Stomach (tissue), 9 donors: ENCODE results near the gene ZNF516. TPM values are rescaled to one million over a fixed set of nuclear protein-coding genes. Genes with fewer than 3 reads are reported as not detected.
A peak's percentile ranks its signal among the peaks of the same experiment; 100 is the strongest.

ENCODE experiments used
- DNase-seq, 2 donors: peaks; one replicate each; pipeline versions ENCODE4 v3.0.0 to v3.0.0-alpha.2; 2013 to 2019
- H3K27ac ChIP-seq, 5 donors: fragments of 200-600 bp in 4 of 5; sonication (generic) in 4 of 5; one replicate each; pipeline ENCODE4 v1.5.1; 2013 to 2019; ENCODE audit warnings: mild to moderate bottlenecking in 1 of 5, moderate library complexity in 1 of 5
- H3K27me3 ChIP-seq, 3 donors: fragments of 200-600 bp; sonication (generic); one replicate each; pipeline ENCODE4 v1.5.1; 2017 to 2019; ENCODE audit warnings: mixed run types in 1 of 3
- H3K36me3 ChIP-seq, 4 donors: fragments of 200-600 bp; sonication (generic); 1 replicate in 3 of 4; 2 replicates in 1 of 4; pipeline ENCODE4 v1.5.1; 2016 to 2019
- H3K4me1 ChIP-seq, 4 donors: fragments of 200-600 bp; sonication (generic); one replicate each; pipeline ENCODE4 v1.5.1; 2016 to 2019
- H3K4me3 ChIP-seq, 4 donors: fragments of 200-600 bp; sonication (generic) in 3 of 4; one replicate each; pipeline ENCODE4 v1.5.1; 2016 to 2019; ENCODE audit warnings: mild to moderate bottlenecking in 1 of 4
- H3K9me3 ChIP-seq, 4 donors: fragments of 200-600 bp; sonication (generic); one replicate each; pipeline ENCODE4 v1.5.1; 2016 to 2019
- CTCF ChIP-seq, 7 experiments: fragments of 450-650 bp in 4 of 7; fragments of 200-600 bp in 3 of 7; sonication (generic) in 3 of 7; IDR thresholded peaks; one replicate each; pipeline ENCODE4 v1.5.1; 2016 to 2019; ENCODE audit warnings: antibody characterized with exemption in 7 of 7, control low read depth in 2 of 7, mild to moderate bottlenecking in 1 of 7
- EP300 ChIP-seq: sonication (generic); formaldehyde crosslinking; IDR thresholded peaks from one replicate; pipeline ENCODE4 v1.6.1; 2017; ENCODE audit warnings: antibody characterized with exemption
- POLR2A ChIP-seq, 4 donors: fragments of 450-650 bp; IDR thresholded peaks; one replicate each; pipeline ENCODE4 v1.6.1; 2016; ENCODE audit warnings: antibody characterized with exemption in 4 of 4, control low read depth in 2 of 4, mild to moderate bottlenecking in 1 of 4, moderate library complexity in 1 of 4
- POLR2AphosphoS5 ChIP-seq, 3 donors: sonication (generic); formaldehyde crosslinking; IDR thresholded peaks; one replicate each; pipeline ENCODE4 v1.6.1; 2016; ENCODE audit warnings: antibody characterized with exemption in 3 of 3
- WGBS, 5 donors: extraction: QIAGEN DNeasy Blood & Tissue Kit in 3 of 5; methylation state at CpG; one replicate each; pipeline versions ENCODE4 v1.1.5 to v1.1.7; 2013 to 2018; 5-methylcytosine and 5-hydroxymethylcytosine counted together
- intact Hi-C: fragments of 100-400 bp; cut with DNase I; formaldehyde crosslinking; loops from one replicate; pipeline ENCODE4 v1.15.1; 2023; ENCODE audit warnings: low total_unique reads
- polyA plus RNA-seq, 3 donors: library from polyadenylated mRNA; stranded (reverse); fragments of 200-250 nt; gene quantifications; one replicate each; pipeline ENCODE4 v1.2.3, GENCODE V29; 2013
- total RNA-seq, 5 donors: library from RNA; depleted of rRNA; stranded (reverse); fragments of >200 nt; gene quantifications; one replicate each; pipeline versions ENCODE4 v1.1.0 to v1.2.3, GENCODE V29; 2014 to 2016
- donor health status: healthy with polysubstance abuse.
- donor health status: Bipolar disorder and iron deficiency.
- donor health status: healthy.

The ZNF516 gene
- total and polyA plus RNA-seq, 8 donors, result 2.3 to 25.9 (median 14.4) TPM

GRCh38 chr18:76528477-76529432, 33.7 kb upstream of the ZNF516 start:
- Histone ChIP-seq H3K9me3 (no peaks in the 10 kb centered on the region), H3K4me1 (peaks cover 0 to 30% (median 16%) of the 10 kb centered on the region in 4 donors), H3K36me3 (no peaks in the 10 kb centered on the region), H3K4me3 (peak overlapping the region; percentile 34 to 50 (median 46)), H3K27me3 (peaks cover 0 to 3% (median 0%) of the 10 kb centered on the region in 3 donors), H3K27ac (peak overlapping the region; percentile 48 to 79 (median 67))
- intact Hi-C loops, result no loop called here
- WGBS, 5 donors, result 5 to 11% (median 10%) methylated on average over 28 of the region's 28 CpGs
- peak; percentile 46 to 90 for DNase-seq
- TF ChIP-seq POLR2AphosphoS5 (IDR thresholded peaks at IDR 0.05), result peak in 2 of 3 donors; percentile 9 to 30
- TF ChIP-seq CTCF (IDR thresholded peaks at IDR 0.05), result no peak

GRCh38 chr18:76525911-76526310, 30.9 kb upstream of the ZNF516 start:
- DNase-seq, result no peak
- Histone ChIP-seq H3K36me3 (no peaks in the 10 kb centered on the region), H3K27me3 (peaks cover 0 to 3% (median 0%) of the 10 kb centered on the region in 3 donors), H3K27ac (peak overlapping the region in 3 of 5 donors; percentile 48 to 66 (median 65)), H3K4me3 (no peak overlapping the region), H3K4me1 (peaks cover 0 to 30% (median 16%) of the 10 kb centered on the region in 4 donors), H3K9me3 (no peaks in the 10 kb centered on the region)
- no peak for TF ChIP-seq POLR2AphosphoS5 (IDR thresholded peaks at IDR 0.05)
- WGBS, 5 donors, result 46 to 57% (median 48%) methylated on average over 3 of the region's 3 CpGs
- intact Hi-C loops, result no loop called here

- intact Hi-C loops, result no loop called here
- H3K4me3 ChIP-seq, result peak overlapping the region; percentile 24 to 44 (median 38)
- H3K27ac ChIP-seq, result peak overlapping the region; percentile 48 to 69 (median 65)
- H3K27me3 ChIP-seq, result peaks cover 0 to 3% (median 0%) of the 10 kb centered on the region in 3 donors
- H3K36me3 ChIP-seq, result no peaks in the 10 kb centered on the region
- TF ChIP-seq POLR2AphosphoS5 (IDR thresholded peaks at IDR 0.05), result peak in 1 of 3 donors; percentile 7
- TF ChIP-seq CTCF (IDR thresholded peaks at IDR 0.05), result no peak
- TF ChIP-seq POLR2A (IDR thresholded peaks at IDR 0.05), result no peak
- TF ChIP-seq EP300, result no peak
- H3K4me1 ChIP-seq, result peaks cover 0 to 30% (median 16%) of the 10 kb centered on the region in 4 donors
- no peaks in the 10 kb centered on the region for H3K9me3 ChIP-seq
- peak in 1 of 2 donors; percentile 94 for DNase-seq
- 17 to 29% (median 21%) methylated on average over 20 of the region's 20 CpGs for WGBS, 5 donors
These were observed 30.1 kb upstream of the ZNF516 start for GRCh38 chr18:76524900-76525698.

GRCh38 chr18:76524477-76524876, 29.4 kb upstream of the ZNF516 start:
- TF ChIP-seq EP300 (no peak), POLR2AphosphoS5 (IDR thresholded peaks at IDR 0.05) (no peak), CTCF (IDR thresholded peaks at IDR 0.05) (no peak), POLR2A (IDR thresholded peaks at IDR 0.05) (no peak)
- H3K27ac ChIP-seq, result no peak overlapping the region
- peaks cover 0 to 29% (median 16%) of the 10 kb centered on the region in 4 donors for H3K4me1 ChIP-seq
- no peak overlapping the region for H3K4me3 ChIP-seq
- H3K27me3 ChIP-seq, result peaks cover 0 to 3% (median 0%) of the 10 kb centered on the region in 3 donors
- DNase-seq, result no peak
- 57 to 78% (median 73%) methylated on average over 2 of the region's 2 CpGs for WGBS, 5 donors
- intact Hi-C loops, result no loop called here
- H3K9me3 ChIP-seq, result no peaks in the 10 kb centered on the region
- no peaks in the 10 kb centered on the region for H3K36me3 ChIP-seq
